Dedifferentiated amniotic fluid mesenchymal stem cell (primary cell): ENCODE results near the gene TXNIP.
A peak's percentile ranks its signal among the peaks of the same experiment; 100 is the strongest.

Source experiments
- DNase-seq: peaks from one replicate; pipeline ENCODE4 v3.0.0-alpha.2; 2016; ENCODE audit errors: extremely low spot score

TXNIP gene

DNA sequence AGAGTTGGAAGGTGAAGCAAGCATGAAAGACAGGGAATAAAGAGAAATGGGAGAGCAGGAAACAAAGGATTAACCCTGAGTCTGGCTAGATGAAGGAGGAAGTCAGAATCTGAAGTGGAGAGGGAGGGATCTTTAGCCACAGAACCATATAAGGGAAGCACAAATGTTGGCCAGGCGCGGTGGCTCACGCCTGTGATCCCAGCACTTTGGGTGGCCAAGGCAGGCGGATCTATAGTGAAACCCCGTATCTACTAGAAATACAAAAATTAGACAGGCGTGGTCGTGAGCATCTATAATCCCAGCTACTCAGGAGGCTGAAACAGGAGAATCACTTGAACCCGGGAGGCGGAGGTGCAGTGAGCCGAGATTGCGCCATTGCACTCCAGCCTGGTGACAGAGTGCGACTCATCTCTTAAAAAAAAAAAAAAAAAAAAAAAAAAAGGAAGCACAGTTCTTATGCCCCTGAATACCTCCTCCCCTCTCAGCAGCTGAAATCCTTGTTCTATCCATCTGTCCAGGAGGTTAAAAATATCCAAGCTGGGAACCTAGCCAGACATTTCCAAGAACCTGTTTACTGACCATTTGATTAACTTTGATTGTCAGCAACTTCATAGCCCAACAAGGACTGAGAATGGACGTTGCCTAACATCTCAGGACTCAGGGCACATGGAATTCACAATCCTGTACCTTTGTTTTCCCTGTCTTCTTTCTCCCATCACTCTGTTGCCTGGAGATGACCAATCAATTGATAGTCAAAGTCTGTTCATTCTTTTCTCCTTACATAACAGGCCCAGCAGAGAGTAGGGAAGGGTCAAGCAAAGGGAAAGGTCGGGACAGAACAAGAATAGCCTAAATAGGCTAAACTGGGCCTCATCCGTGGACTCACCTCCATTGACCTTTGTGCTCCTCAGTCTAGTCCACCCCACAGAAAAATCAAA is 10.6 kb downstream of the TXNIP start:
- DNase-seq = no peak

DNA sequence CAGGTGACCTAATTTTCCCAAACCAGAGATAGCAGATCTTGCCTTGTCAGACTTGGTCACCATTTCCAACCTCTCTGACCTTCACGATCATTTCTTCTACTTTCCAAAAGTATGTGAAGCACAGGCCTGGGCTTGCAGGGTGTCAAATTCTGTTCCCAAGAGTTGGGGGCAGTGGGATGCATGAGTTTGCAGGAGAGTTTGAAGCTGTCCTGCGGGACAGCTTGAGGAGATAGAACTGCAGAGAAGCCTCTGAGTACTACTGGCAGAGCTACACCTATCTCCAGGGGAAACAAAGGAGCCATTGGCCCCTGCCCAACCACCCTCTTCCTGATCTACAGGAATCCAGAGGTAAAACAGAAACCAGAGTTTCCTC is 11.3 kb downstream of the TXNIP start:
- no peak for DNase-seq

DNA sequence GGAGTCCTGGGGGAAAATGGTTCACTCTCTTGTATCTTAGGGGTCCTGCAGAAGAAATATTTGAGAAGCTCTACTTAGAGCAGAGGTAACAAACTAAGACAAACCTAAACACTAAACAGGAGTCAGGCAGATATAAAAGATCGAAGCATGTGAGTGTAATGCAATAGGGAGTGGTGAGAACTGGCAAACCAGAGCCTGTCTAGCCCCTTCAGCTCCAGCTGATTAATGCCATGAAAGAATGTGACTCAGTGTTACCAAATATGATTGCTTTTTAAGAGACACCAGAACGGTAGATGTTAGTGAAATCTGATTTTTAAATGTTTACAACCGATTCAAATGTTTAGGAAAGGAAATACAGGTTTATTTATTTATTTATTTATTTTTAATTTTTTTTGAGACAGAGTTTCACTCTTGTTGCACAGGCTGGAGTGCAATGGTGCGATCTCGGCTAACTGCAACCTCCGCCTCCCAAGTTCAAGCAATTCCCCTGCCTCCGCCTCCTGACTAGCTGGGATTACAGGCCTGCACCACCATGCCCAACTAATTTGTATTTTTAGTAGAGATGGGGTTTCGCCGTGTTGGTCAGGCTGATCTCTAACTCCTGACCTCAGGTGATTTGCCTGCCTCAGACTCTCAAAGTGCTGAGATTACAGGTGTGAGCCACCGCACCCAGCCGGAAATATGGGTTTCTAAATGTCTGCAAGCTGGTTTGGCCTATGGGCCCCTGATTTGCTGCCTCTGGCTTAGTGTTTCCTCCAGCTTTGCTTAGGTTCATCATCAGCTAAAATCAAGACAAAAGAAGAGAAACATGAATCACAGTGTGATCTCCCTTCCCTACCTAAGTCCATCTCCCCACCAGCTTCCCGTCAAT is 12.2 kb downstream of the TXNIP start:
- no peak for DNase-seq

DNA sequence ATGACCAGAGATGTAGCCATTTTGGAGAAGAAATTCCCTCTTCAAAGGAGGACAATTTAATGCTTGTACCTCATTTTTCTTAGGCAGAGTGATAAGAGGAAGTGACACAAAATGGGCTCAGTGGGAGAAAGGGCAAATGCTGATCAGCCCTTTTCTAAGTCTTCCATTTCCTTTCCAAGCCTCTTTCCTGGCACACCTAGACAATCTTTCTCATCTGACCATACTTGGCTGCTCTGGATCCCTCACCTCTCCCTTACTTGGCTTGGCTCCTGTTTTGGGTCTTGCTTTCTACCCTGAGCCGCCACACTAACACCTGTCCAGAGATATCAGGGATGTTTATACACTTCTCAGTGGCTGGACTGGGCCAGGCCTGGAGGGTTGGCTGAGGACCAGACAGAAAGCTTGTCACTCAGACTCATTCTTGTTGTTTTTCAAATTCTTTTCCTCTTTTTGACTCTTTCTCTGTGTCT is 13.1 kb downstream of the TXNIP start:
- DNase-seq = no peak

DNA sequence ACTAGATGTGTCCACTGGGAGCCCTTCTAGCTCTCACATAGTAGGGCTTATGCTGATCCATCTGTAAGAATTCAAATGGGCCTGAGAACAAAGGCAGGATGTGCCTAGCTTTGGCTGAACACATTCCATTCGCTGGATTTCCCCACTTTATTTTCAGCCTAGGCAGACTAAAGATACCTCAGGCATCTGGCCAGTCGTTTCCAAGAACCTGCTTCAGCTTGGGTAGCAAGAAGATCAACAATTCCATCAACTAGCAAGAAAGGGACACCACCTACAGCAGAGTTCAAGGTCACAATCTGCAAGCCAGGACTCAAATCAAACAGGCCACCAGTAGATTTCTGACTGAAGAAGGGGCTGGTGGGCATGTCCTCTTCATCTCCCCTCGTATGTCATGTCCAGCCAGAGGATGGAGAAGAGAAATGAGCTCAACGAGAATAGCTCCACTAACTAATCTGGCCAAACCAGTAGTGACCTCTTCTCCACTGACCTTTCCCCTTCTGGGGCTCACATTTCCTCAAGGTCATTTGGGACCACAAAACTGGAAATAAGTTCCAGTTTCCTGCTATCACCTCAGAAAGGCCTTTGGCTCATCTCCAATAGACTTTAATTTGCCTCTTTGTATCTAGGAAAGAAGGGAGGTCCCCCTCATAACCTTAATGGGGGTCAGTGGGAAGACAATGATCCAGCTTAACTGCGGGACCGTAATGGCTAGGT is 14.2 kb downstream of the TXNIP start:
- DNase-seq = no peak

DNA sequence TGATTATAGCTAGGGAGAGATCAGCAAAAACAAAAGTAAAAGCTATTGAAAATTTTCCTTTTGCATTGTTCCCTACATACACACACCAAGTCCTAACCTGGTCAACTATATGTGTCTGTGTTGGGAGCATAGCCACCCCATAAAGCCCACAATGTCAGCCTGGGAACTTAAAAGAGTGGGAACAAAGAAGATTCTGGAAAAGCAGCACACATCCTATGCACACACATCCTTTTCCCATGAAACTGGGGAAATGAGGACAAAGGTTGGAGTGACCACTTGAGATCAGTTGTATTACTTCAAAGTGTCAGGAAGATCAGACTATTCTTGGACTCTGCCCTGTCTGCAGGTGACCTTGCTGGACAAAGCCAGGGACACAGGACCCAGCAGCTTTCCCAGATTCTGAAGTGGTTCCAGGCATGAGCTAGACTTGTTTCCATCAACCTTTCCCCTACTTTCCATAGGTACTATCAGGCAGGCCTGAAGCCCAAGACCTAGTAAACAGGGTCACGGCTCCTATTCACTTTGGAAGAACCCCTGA is 15.9 kb downstream of the TXNIP start:
- no peak for DNase-seq

DNA sequence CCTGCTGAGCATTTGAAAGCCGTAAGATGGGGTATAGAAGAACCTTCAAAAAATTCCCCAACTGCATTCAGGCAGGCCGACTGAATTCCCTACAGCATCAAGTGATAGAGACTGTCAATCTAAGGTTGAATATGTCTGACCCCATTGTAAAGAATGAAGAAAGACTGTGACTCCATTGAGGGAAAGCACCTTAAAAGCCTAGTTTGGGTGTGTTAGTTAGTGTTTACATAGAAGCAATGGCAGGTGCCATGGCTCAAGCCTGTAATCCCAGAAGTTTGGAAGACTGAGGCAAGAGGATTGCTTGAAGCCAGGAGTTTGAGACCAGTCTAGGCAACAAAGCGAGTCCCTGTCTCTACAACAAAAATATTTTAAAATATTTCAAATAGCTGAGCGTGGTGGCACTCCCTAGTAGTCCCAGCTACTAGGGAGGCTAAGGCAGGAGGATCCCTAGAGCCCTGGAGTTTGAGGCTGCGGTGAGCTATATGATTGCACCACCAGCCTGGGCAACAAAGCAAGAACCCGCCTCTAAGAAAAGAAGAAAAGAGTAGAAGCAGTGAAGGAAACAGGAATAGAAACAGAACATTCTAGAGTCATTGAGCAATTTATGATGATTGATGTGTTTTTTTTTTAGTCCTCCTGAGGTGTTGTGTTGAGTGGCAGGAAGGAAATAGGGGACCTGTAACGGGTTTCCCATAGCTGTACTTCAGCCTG is 16.5 kb downstream of the TXNIP start:
- no peak for DNase-seq

DNA sequence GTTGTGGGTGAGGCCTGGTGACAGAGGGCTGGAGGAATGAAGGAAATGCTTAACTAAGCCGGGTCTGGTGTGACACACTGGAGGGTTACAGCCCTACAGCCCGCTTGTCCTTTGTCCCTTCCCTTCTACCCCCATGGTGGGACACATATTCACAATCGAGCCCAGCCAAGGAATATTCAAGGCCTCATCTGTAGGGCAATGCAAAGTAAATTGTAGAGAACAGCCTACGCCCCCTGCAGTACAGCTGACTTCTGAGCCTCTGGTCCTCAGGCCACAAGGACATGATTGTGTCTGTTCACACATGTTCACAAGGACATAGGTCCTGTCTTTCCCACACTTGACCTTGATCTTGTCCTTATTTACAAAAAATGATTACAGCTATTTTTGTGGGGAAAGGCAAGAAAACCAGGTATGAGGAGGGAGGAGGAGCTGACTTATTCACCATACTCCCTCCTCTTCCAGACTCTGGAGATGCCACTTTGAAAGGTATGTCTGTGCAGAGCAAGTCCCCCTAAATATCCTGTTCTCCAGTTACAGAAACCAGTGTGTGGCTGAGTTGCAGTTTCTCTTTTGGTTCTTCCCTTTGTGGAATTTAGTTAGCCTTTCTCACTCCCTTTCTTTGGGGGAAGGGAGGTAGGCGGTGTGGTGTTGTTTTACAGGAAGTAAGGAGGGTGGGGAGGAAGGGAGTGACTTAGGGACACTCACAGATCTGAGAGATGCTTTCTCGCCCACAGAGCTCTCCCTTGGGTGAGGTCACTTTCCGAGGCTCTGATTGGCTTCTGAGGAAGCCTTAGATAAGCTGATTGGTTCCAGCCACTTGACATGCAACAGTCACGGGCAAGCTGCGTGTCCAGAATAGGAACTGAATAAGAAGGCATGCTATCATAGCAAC is 17.3 kb downstream of the TXNIP start:
- peak; percentile 100 for DNase-seq

DNA sequence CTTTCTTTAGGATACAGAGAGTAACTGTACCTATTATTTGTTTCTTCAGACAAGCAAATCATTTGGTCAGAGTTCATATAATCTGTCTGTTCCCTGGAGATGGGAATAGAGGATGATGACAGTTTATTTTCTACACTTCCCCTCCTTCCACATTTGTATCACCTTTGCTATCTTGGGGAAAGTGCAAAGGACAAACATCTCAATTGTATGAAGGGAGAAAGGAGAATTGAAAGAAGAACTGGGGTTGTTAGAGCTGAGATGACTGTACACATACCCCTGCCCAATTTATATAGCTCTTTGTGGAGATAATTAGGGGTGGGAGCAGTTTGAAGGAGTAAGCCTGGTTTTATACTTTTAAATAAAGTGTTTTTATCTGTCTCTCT is 17.9 kb downstream of the TXNIP start:
- no peak for DNase-seq

DNA sequence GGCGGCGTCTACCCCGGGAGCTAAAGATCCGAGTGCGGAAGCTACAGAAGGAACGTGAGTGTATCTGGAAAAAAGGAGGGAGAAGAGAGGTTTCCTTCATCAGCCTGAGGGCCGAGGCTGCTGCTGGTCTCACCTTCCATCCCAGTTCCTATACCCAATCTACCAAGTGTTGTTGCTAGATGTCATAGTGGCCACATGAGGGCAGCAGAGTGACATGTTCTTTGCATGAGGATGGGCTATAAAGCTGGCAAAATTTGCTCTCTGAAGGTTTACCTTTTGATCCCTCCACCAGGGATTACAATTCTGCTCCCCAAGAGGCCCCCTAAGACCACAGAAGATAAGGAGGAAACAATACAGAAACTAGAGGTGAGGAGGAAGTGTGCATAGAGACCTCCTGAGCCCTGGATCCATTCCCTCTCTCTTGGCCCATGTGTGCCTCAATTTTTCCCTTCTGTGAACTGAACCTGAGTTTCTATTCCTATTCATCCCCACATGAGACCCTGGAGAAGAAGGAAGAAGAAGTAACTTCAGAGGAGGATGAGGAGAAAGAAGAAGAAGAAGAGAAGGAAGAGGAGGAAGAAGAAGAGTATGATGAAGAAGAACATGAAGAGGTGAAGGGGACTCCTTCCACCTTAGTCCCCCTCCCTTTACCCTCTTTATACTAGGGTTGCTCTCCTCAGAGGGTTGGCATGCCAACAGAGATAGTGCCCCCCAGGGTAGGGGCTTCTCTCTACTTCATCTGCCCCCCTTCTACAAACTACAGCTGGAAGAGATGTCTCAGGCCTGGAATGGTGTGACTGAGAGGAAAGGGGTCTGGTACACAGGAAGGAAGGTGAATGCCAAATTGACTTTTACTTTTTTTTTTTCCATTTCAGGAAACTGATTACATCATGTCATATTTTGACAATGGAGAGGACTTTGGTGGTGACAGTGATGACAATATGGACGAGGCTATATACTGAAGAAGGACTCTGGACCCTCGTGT is 18.6 kb downstream of the TXNIP start:
- peak; percentile 85 for DNase-seq

DNA sequence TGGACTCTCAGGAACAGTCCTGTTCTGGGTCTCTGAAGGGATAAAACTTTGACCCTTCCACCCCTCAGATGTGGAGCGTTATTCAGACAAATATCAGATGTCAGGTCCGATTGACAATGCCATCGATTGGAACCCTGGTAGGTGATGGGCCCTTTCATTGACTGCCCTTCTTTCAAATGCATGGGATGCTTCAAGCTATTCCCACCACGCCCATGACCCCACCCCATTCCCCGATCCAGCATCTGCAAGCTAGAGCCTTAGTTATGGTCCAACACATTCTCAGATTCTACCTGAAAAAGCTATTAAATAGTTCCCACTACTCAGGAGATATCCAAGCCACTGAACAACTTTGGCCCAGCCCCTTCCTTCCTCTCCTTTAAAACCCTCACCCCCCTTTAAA is 19.4 kb downstream of the TXNIP start:
- no peak for DNase-seq

DNA sequence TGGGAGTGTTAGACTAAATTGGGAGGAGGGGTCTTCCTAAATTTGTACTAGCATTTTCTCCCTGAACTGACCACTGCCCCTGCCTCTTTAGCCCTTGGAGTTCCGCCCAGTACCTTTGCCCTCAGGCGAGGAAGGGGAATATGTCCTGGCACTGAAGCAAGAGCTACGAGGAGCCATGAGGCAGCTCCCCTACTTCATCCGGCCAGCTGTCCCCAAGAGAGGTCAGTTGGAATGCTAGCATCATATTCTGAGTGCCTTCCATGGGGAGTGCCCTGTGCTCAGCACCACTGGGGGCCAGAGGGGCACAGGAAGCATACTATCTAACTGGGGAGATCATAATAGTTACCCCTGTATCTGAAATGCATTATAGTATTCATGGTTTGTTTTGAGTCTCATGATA is 21.2 kb downstream of the TXNIP start:
- no peak for DNase-seq

DNA sequence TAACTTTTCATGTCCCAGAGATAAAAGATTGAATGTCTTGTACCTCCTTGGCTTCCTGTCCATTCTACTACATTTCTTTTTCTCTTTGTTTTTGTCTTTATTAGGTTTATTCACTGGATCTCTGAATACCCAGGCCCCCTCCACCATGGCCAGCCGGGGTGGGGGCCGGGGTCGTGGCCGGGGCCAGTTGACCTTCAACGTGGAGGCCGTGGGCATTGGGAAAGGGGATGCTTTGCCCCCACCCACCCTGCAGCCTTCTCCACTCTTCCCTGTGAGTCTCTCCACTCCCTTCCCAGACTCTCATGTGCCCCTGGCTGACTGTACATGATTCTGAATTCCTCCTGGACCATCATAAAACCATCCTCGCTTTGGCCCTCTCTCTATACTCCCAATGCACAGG is 21.7 kb downstream of the TXNIP start:
- no peak for DNase-seq

DNA sequence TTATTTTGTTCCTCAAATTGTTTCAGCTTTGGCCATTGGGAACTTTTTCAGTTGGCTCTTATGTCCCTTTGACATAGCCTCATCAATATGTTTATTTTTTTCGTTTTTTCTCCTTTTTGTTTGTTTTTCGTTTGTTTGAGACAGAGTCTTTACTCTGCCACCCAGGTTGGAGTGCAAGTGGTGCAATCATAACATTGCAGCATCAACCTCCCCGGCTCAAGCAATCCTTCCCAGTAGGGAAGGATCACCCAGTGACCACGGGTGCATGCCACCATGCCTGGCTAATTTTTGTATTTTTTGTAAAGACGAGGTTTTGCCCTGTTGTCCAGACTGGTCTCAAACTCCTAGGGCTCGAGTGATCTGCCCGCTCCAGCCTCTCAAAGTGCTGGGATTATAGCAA is 23.8 kb downstream of the TXNIP start:
- DNase-seq = no peak

DNA sequence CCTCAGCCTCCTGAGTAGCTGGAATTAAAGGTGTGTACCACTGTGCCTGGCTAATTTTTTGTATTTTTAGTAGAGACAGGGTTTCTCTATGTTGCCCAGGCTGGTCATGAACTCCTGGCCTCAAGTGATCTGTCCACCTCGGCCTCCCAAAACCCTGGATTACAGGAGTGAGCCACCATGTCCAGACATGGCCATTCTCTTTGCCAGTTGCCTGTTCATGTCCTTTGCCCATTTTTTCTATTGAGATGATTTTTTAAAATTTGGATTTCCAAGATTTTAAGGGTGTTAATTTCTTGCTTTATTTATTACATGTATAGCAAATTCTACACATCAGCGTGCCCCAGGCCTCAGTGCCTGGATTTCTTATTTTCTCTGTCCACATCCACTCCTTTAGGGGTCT is 29.1 kb downstream of the TXNIP start:
- DNase-seq = no peak

DNA sequence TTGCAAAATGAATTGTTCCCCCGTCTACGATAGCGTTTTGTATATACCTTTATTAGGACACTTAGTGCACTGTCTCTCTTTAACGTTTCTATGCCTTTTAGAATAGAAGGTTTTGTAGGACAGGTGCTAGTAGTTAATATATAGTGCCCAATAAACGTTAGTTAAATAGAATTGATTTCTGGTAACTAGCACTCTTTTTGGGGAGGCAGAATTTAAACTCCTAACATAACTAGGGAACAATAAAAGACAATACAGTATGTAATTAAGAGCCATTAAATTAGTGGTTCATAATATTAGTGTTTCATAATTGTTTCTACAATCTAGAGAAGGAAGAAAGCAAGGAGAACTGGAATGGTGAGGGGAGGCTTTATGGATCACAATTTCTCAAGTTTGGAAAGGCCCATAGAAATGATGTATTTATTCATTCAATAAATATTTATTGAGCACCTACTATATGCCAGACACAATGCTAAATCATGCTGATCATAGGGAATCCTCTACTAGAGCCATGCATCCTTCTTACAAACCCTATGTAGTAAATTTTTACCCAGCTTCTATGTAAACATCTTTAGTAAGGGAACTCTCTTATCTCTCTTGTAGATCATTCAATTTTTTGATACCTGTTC is 31.1 kb downstream of the TXNIP start:
- DNase-seq = no peak

DNA sequence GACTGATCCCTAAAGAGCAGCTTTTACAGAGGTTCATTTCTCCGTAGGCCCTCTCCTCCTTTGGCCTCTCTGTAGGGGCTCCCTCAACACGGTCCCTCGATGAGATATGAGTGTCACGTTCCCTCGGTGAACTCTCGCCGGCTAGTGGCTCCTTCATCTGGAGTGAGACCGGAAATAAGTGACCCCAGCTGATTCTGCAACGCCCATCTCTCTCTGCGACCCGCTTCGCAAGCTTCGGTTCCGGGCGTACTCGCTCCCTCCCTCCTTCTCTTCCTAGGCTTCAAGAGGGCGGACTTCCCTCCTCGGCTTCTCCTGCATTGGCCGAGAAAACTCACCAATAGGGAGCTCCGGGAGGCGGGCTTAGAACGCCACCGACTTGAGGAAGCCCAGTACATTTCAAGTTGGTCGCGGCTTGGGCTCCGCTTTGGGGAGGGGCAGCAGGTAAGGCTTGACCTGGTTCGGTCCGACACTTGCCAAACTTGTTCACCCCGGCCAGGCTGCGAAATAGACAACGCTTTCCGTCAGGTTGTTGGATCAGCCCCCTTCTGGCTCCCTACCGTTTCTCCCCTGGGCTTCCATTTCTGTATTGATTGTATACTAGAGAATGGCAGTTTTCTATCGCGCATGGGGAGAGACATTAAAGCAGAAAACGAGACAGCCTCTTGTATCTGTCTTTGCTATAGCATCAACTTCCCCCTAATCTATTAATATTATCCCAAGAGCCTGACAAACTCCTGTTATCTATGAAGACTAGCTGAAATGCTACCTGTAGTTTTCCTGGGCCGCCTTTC is 31.9 kb downstream of the TXNIP start, which contains the start of the genes ANKRD34A and POLR3GL:
ANKRD34A (minus strand) TSS at position 248 of the 791 bp plus-strand sequence. CDS start 2,816 bp downstream, outside the sequence.
POLR3GL (plus strand) TSS at position 363 of the 791 bp plus-strand sequence. CDS start 10,176 bp downstream, outside the sequence.
- peak; percentile 95 for DNase-seq
